HG03097 (cell line): Measurements from ENCODE around the gene TTC23L.
"Not testable (repeated sequence)": the region's sequence is repeated elsewhere in the genome, so short reads cannot be mapped to it uniquely, and the experiment has no call there.

ENCODE experiments used
- ATAC-seq: cut with Tn5 transposase; IDR thresholded peaks from one replicate; pipeline ENCODE4 v1.9.1; 2021; ENCODE audit not compliant: unreplicated experiment, low FRiP score

TTC23L gene, protein sequence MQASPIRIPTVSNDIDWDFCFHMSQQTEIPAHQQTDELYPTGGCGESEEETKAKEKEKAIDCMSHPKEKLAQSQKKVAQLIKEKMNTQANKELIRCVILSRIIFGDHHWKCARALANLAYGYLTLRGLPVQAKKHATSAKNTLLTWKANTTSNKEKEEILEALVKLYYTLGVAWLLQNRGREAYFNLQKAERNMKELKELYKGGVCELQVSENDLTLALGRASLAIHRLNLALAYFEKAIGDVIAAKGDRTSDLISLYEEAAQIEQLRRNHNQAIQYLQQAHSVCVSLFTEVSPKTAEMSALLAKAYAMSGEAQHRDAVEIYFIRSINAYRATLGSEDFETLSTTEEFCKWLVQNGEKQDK

DNA sequence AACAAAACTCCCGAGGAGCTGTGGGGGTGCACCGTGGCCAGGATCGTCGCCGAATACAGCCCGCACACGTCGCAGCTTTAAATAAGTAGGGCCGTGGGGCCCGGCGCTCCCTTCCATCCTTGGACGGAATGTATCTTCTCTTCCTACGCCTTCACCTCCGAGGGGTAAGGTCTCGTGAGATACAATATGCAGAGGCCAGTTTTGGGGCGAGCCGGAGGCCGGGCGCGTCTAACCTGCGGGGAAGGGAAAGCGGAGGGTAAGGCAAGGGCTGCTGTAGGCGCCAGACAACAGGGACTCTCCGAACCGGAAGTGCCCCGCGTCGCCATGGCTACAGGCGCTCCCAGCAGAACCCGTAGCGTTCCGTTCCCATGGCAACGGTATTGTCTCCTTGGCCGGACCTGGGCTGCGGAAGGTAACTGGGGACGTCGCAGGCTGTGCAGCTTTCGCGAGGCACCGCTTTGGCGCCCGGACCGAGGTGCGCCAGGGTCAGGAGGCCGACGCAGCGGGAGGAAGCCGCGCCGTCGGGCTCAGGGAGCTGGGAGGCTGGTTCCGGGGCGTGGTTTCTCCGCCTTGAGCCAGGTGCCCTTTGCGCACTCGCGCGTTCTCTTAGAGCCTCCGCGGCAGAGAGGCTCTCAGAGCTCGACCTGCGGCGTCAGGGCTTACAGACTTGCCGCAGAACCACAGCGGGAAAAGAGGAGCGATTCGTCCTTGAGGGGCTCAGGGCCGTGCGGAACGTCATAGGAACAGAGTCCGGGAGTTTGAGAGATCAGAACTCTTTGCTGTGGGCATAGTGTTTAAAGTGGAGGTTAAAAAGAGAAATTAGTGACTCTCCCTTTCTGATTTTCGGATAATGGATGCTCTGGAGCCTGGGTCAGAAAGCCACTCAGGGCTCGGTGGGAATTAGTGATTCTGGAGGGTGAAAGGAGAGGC, at the start of gene TTC23L:
TSS of gene TTC23L (plus strand) at position 380 of the 930 bp plus-strand sequence. CDS start 1,508 bp downstream, outside the sequence.
- ATAC-seq, result peak; percentile 97

DNA sequence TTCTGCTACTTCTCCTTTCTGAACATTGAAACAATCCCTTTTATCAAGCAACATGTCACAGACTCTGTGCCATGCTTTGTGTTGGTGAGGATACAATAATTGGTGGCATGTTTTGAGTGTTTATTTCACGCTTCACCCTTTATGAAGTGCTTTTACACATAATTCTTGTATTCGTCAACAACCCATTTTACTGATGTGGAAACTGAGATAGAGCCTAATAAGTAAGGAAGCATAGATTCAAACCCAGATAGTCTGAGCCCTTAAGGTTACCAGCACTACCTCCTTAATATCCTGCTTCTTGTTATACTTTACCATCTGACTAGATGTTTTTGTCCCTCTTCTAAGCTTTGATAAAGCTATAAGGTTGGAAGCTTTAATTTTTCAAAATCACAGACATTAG, 49.3 kb upstream of the TTC23L start:
- no peak for ATAC-seq

DNA sequence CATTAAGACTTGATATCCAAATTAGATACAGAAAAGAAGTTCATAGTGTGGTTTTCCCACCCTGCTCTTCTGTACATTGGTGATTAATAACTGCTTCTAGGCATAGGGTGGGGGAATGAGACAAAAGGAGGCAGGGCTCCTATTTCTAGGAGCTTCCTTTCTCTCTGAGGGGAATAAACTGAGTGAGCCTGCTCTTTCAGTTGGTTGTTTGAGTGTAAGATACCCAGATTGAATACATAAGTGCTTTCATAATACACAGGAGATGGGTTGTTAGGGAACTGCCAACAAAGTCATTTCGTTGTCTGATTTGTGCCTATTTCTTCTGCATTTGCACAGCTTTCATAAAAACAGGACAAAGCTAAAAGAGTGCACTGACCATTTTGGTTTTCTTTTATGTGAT, 48.9 kb upstream of the TTC23L start:
- ATAC-seq, result no peak

DNA sequence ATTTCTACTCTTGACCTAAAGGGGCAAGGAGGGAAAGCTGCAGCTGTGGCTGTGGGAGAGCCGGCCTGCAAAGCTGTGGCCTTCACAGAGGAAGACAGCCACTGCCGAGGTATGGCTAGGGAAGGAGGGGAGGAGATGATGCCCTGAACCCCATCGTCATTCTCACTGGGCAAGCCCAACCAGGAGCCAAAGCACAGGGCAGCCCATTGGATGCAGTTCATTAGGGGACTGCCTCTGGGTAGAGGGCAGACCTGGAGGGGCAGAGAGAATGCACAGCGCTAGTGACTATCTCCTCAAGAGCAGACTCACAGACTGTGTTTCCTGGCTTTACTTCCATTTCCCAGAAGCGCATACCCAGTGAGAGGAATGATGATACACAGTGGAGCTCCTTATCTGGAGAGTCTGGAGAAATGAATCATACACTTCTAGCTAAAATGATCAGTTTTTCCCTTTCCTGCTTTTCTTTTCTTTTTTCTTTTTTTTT, 47.2 kb upstream of the TTC23L start:
- no peak for ATAC-seq

DNA sequence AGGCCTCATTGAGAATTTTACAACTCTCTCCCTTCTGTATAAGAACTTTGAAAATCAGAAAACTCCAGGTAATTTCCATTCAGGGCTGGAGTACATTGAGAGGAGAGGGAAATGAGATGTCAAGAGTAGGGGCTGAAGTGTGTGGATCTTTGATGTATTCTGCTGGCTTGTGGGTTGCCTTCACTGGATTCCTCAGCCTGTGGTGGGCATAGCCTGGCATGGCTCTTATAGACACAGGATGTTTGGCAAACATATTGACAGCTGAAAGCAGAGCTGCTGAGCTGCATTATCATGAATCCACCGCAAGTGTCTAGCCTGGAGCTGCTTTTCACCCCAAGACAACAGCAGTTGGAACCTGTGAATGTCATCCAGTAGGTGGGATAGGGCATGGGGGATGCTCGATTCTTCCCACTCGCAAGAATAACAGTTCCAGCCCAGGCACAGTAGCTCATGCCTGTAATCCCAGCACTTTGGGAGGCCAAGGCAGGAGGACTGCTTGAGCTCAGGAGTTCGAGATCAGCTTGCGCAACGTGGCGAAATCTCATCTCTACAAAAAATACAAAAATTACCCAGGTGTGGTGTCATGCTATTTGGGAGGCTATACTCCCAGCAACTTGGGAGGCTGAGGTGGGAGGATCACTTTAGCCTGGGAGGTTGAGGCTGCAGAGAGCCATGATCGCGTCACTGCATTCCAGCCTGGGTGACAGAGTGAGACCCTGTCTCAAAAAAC, 36.0 kb upstream of the TTC23L start:
- no peak for ATAC-seq

DNA sequence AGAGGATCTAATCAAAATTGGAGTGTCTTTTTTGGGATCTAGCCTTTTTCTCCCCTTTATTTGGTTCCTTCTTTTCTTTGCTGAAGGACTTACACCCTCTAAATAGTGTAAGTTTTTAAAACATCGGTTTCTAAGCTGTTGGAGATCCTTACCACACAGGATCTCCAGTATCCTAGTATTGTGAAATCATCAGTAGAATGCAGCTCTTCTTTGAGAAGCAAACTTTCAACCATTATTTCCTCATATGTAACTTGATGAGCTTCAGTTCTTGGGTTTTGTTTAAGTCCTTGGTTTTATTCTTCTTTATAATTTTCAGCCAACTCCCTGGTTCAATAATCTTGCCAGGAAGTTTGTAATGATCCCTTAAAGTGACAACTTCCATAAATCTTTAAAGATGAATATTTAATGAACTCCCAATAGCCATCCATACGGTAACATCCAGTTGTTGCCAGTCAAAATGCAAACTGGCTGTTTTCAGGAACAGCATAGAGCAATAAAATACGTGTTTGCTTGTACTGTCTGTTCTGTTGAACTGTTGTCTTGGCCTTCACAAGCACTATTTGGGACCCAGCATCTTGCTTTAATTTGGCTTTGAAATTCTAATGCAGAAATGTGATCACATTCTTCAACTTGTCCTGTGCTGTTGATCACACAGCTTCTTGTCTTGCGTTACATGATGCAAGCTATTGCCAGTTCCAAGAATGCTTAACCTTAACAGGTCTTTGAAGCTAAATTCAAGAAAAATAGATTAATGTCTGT, 34.8 kb upstream of the TTC23L start:
- ATAC-seq, result no peak

DNA sequence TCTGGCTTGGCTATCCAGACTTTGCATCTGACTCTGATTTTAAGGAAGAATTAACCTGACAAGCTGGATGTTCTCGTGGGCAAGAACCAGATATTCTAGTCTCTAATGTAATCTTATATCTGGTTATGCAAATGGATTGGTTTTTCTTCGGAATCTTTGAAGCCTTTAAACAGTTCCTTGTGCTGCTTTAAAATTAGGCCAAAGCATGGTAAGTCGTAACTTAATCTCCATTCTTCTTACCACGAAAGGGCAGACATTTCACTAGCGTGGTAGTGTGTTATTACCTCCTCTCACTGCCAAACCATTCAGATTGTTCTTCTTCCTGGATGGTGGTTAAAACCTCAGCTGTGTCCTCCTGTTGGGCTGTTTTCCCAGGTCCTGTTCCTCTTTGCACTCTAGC, 34.1 kb upstream of the TTC23L start:
- ATAC-seq, result no peak

DNA sequence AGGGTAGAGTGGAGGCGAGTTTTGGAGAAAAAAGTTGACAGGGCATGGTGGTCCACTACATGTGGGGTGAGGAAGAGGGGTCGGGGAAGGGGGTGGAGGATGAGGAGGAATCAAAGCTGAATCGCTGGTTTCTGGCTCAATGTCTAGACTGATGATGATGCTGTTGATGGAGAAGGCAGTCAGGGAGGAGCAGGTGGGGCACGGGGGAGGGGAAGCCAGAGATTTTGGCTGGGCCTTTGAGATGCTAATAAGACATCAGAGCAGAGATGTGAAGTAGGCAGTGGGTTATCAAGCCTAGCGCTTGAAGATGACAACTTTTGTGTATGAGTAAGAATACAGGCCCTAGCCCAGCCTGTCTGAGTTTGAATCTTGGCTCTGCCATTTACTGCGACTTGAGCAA, 32.4 kb upstream of the TTC23L start:
- no peak for ATAC-seq

DNA sequence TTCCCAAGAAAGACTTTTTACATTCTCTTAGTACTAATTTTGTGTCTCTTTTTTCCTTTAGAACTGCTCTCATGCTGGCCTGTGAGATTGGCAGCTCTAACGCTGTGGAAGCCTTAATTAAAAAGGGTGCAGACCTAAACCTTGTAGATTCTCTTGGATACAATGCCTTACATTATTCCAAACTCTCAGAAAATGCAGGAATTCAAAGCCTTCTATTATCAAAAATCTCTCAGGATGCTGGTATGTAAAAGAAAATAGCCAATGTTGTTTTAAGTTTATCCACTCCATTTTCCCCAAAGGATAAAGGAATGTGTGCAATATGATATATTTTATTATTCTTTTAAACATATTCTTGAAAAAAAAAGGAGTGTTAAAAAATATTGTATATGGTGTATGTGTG, 27.3 kb upstream of the TTC23L start:
- no peak for ATAC-seq

DNA sequence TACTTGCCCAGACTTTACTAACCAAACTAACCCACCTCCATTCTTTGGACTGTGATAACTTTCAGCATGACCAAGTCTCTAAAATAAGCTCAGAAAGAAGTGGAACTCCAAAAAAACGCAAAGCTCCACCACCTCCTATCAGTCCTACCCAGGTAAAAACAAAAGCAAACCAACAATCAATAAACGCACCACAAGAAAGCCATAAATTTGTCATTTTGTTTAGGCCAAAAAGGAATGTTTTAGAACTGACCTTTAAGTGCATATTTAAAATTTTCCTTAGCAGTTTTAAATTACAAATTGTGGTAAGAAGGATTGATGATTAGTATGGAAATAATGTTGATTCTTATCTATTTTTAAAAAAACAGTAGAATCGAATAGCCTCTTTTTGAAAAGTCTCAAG, 25.5 kb upstream of the TTC23L start:
- ATAC-seq, result no peak

DNA sequence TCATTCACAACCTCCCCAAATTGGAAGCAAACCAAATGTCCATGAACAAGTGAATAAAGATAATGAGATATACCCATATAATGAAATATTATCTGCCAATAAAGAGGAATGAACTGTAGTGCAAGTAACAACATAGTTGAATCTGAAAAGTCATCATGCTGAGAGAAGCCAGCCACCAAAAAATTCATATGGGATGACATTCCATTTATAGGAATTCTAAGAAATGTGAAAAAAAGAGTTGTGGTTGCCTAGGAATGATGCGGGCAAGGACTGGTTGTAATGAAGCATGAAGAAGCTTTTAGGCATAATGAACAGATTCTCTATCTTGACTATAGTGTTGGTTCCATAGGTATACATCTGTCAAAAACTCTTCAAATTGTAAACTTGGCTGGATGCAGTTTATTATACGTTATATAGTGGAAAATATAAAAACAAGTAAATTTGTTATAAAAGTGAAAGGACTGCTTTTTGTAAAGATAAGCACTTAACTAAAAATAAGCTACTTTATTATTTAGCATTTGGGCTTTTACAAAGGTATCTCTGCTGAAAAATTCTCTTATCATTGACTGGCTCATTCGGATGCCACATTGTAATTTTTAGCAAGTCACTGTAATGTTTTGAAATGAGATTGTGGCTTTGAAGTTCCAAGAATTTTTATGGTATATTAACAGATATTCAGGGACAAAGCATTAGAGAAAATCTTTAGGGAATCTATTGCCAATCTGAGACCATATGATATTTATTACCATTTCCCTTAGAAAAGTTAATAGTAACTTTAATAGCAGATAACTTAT, 21.2 kb upstream of the TTC23L start:
- no peak for ATAC-seq

DNA sequence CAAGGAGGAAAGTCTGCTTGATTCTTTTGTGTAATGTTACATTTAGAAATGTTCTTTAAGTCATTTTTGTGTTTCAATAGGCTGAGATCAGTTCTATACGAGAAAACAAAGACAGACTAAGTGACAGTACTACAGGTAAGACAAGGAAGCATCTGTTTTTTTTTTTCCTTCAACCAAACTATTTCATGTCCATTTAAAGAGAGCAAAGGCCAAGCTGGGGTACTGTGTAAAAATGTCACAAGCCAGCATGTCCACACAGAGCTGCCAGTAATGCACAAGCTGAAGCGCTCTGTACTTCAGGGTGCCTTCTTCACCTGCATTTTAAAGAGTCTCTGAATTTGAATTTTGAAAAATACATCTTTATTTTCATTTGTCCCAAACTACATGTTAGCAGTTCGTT, 20.2 kb upstream of the TTC23L start:
- no peak for ATAC-seq

DNA sequence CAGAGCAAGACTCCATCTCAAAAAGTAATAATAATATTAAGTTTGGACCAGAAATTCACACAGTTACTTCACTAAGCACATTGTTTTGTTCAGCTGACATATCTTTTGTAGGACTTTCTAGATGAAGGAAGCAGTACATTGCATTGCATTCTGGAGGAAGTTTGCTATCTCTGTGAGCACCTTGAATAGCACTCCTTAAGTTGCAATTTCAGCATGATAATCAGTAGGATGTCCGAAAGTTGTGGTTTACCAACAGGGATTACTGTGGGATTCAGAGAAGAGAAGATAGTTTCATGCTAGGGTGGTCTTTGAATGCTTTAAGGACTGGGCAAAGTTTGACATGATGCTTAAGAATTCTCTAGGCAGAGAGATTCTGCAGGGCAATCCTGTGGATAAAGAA, 18.4 kb upstream of the TTC23L start:
- ATAC-seq, result no peak

DNA sequence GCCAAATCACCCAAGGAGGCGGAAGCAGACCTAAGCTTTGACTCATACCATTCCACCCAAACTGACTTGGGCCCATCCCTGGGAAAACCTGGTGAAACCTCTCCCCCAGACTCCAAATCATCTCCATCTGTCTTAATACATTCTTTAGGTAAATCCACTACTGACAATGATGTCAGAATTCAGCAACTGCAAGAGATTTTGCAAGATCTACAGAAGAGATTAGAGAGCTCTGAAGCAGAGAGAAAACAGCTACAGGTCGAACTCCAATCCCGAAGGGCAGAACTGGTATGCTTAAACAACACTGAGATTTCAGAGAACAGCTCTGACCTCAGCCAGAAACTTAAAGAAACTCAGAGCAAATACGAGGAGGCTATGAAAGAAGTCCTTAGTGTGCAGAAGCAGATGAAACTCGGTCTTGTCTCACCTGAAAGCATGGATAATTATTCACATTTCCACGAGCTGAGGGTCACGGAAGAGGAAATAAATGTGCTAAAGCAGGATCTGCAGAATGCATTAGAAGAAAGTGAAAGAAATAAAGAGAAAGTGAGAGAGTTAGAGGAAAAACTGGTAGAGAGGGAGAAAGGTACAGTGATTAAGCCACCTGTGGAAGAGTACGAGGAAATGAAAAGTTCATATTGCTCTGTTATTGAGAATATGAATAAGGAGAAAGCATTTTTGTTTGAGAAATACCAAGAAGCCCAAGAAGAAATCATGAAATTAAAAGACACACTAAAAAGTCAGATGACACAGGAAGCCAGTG, 15.8 kb upstream of the TTC23L start:
- no peak for ATAC-seq

DNA sequence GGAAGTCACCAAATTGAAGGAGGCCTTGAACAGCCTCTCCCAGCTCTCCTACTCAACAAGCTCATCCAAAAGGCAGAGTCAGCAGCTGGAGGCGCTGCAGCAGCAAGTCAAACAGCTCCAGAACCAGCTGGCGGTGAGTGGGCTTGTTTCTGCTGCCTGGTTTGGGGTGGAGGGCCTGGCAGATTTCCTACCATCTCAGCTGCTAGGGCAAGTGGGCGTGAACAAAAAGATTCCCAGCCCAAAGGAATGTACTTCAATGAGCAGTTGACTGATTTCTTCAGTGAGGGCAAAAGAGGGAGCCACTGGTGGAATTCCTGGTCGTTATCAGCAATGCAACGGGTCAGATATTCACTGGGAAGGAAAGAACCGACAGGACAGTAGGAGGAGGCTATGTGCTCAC, 12.6 kb upstream of the TTC23L start:
- no peak for ATAC-seq

DNA sequence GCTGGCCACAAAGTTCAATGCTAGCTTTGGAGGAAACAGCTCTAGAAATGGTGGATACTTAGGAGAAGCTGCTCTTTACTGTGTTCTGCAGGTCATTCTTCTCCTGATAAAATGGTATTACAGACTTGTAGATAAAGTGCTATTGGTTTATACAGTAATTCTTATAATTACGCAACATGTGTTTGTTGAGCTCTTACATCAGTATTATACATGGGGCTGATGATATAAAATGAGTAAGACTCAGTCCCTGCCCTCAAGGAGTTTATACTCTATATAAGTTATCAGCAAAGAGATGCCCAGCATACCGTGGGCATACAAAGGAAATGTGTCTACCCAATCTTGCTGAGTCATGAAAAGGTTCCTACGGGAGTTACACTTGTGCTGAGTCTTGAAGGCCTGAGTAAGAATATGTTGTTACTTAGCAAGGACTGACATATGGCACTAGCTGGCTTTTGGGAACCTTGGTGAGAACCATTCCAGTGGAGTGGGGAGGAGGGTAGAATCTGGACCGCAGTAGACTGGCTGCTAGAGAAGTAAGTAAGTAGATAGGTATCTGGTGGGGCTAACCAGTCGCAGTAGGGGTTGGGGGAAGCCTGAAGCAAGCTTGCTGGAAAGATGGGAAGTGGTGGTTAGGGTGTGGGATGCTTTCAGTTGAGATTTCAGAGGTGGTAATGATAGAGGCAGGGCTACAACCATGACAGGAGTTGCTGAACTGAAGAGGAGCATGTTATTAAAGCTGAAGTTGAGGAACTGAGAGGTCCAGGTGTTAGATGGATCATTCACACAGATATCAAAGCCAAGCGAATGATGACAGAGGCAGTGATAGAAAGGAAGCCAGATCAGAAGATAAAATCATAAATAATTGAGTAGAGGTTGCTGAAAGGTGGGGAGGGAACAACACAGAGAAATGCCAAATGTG, 11.1 kb upstream of the TTC23L start:
- ATAC-seq, result no peak

DNA sequence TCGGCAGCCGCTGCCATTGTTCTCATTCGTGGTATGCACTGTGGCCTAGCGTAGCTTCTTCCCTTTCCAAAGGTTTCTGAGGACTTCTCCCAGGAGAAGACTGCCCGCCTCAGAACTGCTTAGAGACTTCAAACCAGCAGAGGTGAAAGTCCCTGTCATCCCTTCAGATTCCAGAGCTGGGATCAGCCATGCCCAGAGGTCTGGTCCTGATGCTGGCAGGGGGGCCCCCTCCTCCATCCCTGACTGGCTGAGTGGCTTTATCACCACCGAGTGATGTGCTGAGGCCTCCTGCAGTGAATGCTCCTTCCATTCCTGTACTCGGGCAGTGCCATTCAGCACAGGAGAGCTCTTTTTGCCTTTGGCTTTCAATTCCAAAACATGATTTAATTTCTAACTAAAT, 8.1 kb upstream of the TTC23L start:
- not testable (repeated sequence) for ATAC-seq

DNA sequence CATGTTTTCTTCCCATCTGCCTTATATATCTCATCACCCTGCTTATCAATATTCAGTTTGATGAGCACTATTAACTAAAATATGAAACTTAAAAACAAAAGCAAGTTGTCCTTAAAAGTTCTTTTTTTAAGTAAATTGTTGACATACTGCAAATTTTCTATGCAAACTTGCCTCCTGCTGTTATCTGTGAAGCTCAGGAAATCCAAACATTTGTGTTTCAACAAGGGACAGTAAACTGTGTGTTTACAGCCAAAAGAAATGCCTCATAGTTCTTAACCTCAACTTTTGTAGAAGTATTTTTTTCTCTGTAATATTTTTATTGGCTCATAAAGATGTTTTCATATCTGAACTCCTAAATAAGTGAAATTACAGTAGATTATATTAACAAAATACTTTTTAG, 7.7 kb upstream of the TTC23L start:
- ATAC-seq, result no peak
